Astrocyte (in vitro differentiated cells and primary cell): ENCODE results near the gene CDH13. TPM values are rescaled to one million over a fixed set of nuclear protein-coding genes. Genes with fewer than 3 reads are reported as not detected.

Source experiments
- DNase-seq: peaks from one replicate; pipeline ENCODE4 v3.0.0-alpha.2; 2010; ENCODE audit warnings: low read depth
- FAIRE-seq: peaks from 2 replicates; lab custom pipeline; 2011; peaks lifted over from hg19 to GRCh38; lab: Jason Lieb, UNC
- H2AFZ ChIP-seq: 2 replicates; pipeline ENCODE4 v1.6.0; 2012; ENCODE audit warnings: low read depth, low read length, inconsistent platforms
- H3K27ac ChIP-seq: 2 replicates; pipeline ENCODE4 v1.5.1; 2011; ENCODE audit warnings: low read depth, low read length, inconsistent platforms
- H3K27me3 ChIP-seq: 2 replicates; pipeline ENCODE4 v1.6.0; 2011; ENCODE audit warnings: low read length, inconsistent platforms; ENCODE audit not compliant: insufficient read depth
- H3K36me3 ChIP-seq: 2 replicates; pipeline ENCODE4 v1.5.1; 2011; ENCODE audit warnings: low read length, inconsistent platforms; ENCODE audit not compliant: insufficient read depth
- H3K4me1 ChIP-seq: 2 replicates; pipeline ENCODE4 v1.5.1; 2011; ENCODE audit warnings: low read length, inconsistent platforms; ENCODE audit not compliant: insufficient read depth
- H3K4me2 ChIP-seq: 2 replicates; pipeline ENCODE4 v1.6.0; 2012; ENCODE audit warnings: low read length, inconsistent platforms
- H3K4me3 ChIP-seq: 2 replicates; pipeline ENCODE4 v1.5.1; 2011; ENCODE audit warnings: low read depth, mild to moderate bottlenecking, low read length, inconsistent platforms; ENCODE audit not compliant: insufficient read depth
- H3K79me2 ChIP-seq: 2 replicates; pipeline ENCODE4 v1.6.0; 2012; ENCODE audit warnings: mild to moderate bottlenecking, low read length, inconsistent platforms; ENCODE audit not compliant: insufficient read depth
- H3K9ac ChIP-seq: 2 replicates; pipeline ENCODE4 v1.6.0; 2012; ENCODE audit warnings: mild to moderate bottlenecking, low read length, inconsistent platforms
- H3K9me3 ChIP-seq: 2 replicates; pipeline ENCODE4 v1.5.1; 2012; ENCODE audit warnings: low read depth, mild to moderate bottlenecking, low read length, inconsistent platforms; ENCODE audit not compliant: insufficient read depth
- H4K20me1 ChIP-seq: 2 replicates; pipeline ENCODE4 v1.6.0; 2012; ENCODE audit warnings: low read length, inconsistent platforms; ENCODE audit not compliant: insufficient read depth
- H3K27ac Mint-ChIP-seq: one replicate; pipeline ENCODE4 v1.8.0; 2021; ENCODE audit warnings: mild to moderate bottlenecking, mixed read lengths; ENCODE audit not compliant: unreplicated experiment
- H3K27me3 Mint-ChIP-seq: one replicate; pipeline ENCODE4 v1.8.0; 2021; ENCODE audit warnings: low read depth, mixed read lengths; ENCODE audit not compliant: unreplicated experiment
- H3K36me3 Mint-ChIP-seq: one replicate; pipeline ENCODE4 v1.8.0; 2021; ENCODE audit warnings: low read depth, mixed read lengths; ENCODE audit not compliant: unreplicated experiment
- H3K4me1 Mint-ChIP-seq: one replicate; pipeline ENCODE4 v1.8.0; 2021; ENCODE audit warnings: low read depth, mixed read lengths; ENCODE audit not compliant: unreplicated experiment
- H3K4me3 Mint-ChIP-seq: one replicate; pipeline ENCODE4 v1.8.0; 2021; ENCODE audit warnings: mild to moderate bottlenecking, moderate library complexity, mixed read lengths; ENCODE audit not compliant: unreplicated experiment
- H3K9me3 Mint-ChIP-seq: one replicate; pipeline ENCODE4 v1.8.0; 2021; ENCODE audit warnings: mild to moderate bottlenecking, mixed read lengths; ENCODE audit not compliant: unreplicated experiment
- CTCF ChIP-seq: IDR thresholded peaks from 2 replicates; pipeline ENCODE4 v1.5.1; 2011; ENCODE audit warnings: low read depth, mild to moderate bottlenecking, inconsistent platforms, low read length, moderate library complexity; ENCODE audit not compliant: insufficient read depth
- EZH2 ChIP-seq: IDR thresholded peaks from 2 replicates; pipeline ENCODE4 v1.6.1; 2012; ENCODE audit warnings: mild to moderate bottlenecking, low read length, inconsistent platforms; ENCODE audit not compliant: insufficient read depth
- total RNA-seq: library from RNA; stranded (reverse); gene quantifications from 2 replicates; pipeline ENCODE4 v1.2.1, GENCODE V29; 2021

The CDH13 gene
- total RNA-seq, 1 donor from 2014 or later, result 41.7 TPM

GRCh38 chr16:82993926-82994325, 367.2 kb downstream of the CDH13 start:
- no peak for TF ChIP-seq EZH2
- no peak for TF ChIP-seq CTCF
- H3K36me3 ChIP-seq, result no peaks in the 10 kb centered on the region
- no peak overlapping the region for H3K9ac ChIP-seq
- no peaks in the 10 kb centered on the region for H3K27me3 ChIP-seq
- no peaks in the 10 kb centered on the region for H3K9me3 ChIP-seq
- H3K79me2 ChIP-seq, result peaks cover 8% of the 10 kb centered on the region
- no peaks in the 10 kb centered on the region for H3K9me3 Mint-ChIP-seq
- DNase-seq, result no peak
- no peak for FAIRE-seq
- H3K4me3 Mint-ChIP-seq, result no peak overlapping the region
- peaks cover 10% of the 10 kb centered on the region for H3K4me1 Mint-ChIP-seq
- no peaks in the 10 kb centered on the region for H3K36me3 Mint-ChIP-seq
- no peaks in the 10 kb centered on the region for H3K27me3 Mint-ChIP-seq
- H3K27ac Mint-ChIP-seq, result no peak overlapping the region
- H3K27ac ChIP-seq, result no peak overlapping the region
- H2AFZ ChIP-seq, result no peak overlapping the region
- no peaks in the 10 kb centered on the region for H4K20me1 ChIP-seq
- H3K4me3 ChIP-seq, result no peak overlapping the region
- H3K4me1 ChIP-seq, result peaks cover 26% of the 10 kb centered on the region
- no peak overlapping the region for H3K4me2 ChIP-seq

- no peaks in the 10 kb centered on the region for H3K27me3 ChIP-seq
- no peaks in the 10 kb centered on the region for H3K27me3 Mint-ChIP-seq
- H3K27ac ChIP-seq, result peak overlapping the region; percentile 60
- no peak for FAIRE-seq
- DNase-seq, result no peak
- no peak overlapping the region for H3K27ac Mint-ChIP-seq
- H3K4me1 Mint-ChIP-seq, result peaks cover 3% of the 10 kb centered on the region
- H4K20me1 ChIP-seq, result no peaks in the 10 kb centered on the region
- H3K9me3 Mint-ChIP-seq, result no peaks in the 10 kb centered on the region
- TF ChIP-seq EZH2, result no peak
- no peak for TF ChIP-seq CTCF
- H3K4me1 ChIP-seq, result peaks cover 18% of the 10 kb centered on the region
- H2AFZ ChIP-seq, result peak overlapping the region; percentile 30
- H3K36me3 ChIP-seq, result no peaks in the 10 kb centered on the region
- no peaks in the 10 kb centered on the region for H3K9me3 ChIP-seq
- H3K9ac ChIP-seq, result peak overlapping the region; percentile 55
- H3K79me2 ChIP-seq, result peaks cover 8% of the 10 kb centered on the region
- H3K4me3 Mint-ChIP-seq, result no peak overlapping the region
- H3K4me2 ChIP-seq, result peak overlapping the region; percentile 81
- H3K36me3 Mint-ChIP-seq, result no peaks in the 10 kb centered on the region
- H3K4me3 ChIP-seq, result peak overlapping the region; percentile 38
These were observed 368.6 kb downstream of the CDH13 start for GRCh38 chr16:82995286-82995923.

- H3K9me3 ChIP-seq, result no peaks in the 10 kb centered on the region
- Mint-ChIP-seq H3K27ac (no peak overlapping the region), H3K9me3 (no peaks in the 10 kb centered on the region), H3K4me3 (no peak overlapping the region), H3K4me1 (no peaks in the 10 kb centered on the region), H3K36me3 (no peaks in the 10 kb centered on the region), H3K27me3 (no peaks in the 10 kb centered on the region)
- H3K27me3 ChIP-seq, result no peaks in the 10 kb centered on the region
- H3K36me3 ChIP-seq, result no peaks in the 10 kb centered on the region
- peaks cover 8% of the 10 kb centered on the region for H3K79me2 ChIP-seq
- H4K20me1 ChIP-seq, result no peaks in the 10 kb centered on the region
- H3K4me1 ChIP-seq, result peaks cover 18% of the 10 kb centered on the region
- H2AFZ ChIP-seq, result peak overlapping the region; percentile 30
- FAIRE-seq (peak; percentile 9), DNase-seq (peak; percentile 80)
- peak overlapping the region; percentile 60 for H3K27ac ChIP-seq
- peak overlapping the region; percentile 81 for H3K4me2 ChIP-seq
- peak overlapping the region; percentile 38 for H3K4me3 ChIP-seq
- TF ChIP-seq EZH2, result no peak
- no peak for TF ChIP-seq CTCF
- peak overlapping the region; percentile 55 for H3K9ac ChIP-seq
These were observed 369.2 kb downstream of the CDH13 start for GRCh38 chr16:82995924-82996441.
